MM.1S (cell line): ENCODE results near the gene EIF4G1.

Source experiments
- CTCF ChIP-seq: fragments of 300-600 bp; sonication (generic); IDR thresholded peaks from 2 replicates; pipeline ENCODE4 v1.5.1; 2016; ENCODE audit warnings: antibody characterized with exemption, low read length, mixed read lengths
- EZH2 ChIP-seq: fragments of 300-600 bp; sonication (generic); optimal IDR thresholded peaks from 2 replicates; pipeline ENCODE3; 2017; ENCODE audit warnings: low read depth, mild to moderate bottlenecking, antibody characterized with exemption, low read length, mixed read lengths
- EZH2phosphoT487 ChIP-seq: fragments of 300-600 bp; sonication (generic); IDR thresholded peaks from 2 replicates; pipeline ENCODE4 v1.6.1; 2018; ENCODE audit warnings: antibody characterized with exemption, low read length

GRCh38 chr3:184333190-184333589 lies 18.8 kb downstream of the EIF4G1 start:
- no peak for TF ChIP-seq EZH2
- TF ChIP-seq CTCF, result no peak
- no peak for TF ChIP-seq EZH2phosphoT487
